ENCODE measurements around the gene ADK.

- TF ChIP-seq CTCF (IDR thresholded peaks at IDR 0.05; ENCODE audit: low read depth, low read length) (peak; percentile 28), EZH2phosphoT487 (IDR thresholded peaks at IDR 0.05; ENCODE audit: low read depth) (no peak)
These were observed 588.1 kb downstream of the ADK start for GRCh38 chr10:74738985-74739567.

Measured in OCI-LY3 (cell line).